Embryonic facial prominence (tissue), 1 donor: ENCODE data around the gene RABGAP1.

Experiments used
- DNase-seq: peaks from one replicate; pipeline ENCODE4 v3.0.0-alpha.2; 2016; ENCODE audit errors: extremely low spot score

The RABGAP1 gene

DNA sequence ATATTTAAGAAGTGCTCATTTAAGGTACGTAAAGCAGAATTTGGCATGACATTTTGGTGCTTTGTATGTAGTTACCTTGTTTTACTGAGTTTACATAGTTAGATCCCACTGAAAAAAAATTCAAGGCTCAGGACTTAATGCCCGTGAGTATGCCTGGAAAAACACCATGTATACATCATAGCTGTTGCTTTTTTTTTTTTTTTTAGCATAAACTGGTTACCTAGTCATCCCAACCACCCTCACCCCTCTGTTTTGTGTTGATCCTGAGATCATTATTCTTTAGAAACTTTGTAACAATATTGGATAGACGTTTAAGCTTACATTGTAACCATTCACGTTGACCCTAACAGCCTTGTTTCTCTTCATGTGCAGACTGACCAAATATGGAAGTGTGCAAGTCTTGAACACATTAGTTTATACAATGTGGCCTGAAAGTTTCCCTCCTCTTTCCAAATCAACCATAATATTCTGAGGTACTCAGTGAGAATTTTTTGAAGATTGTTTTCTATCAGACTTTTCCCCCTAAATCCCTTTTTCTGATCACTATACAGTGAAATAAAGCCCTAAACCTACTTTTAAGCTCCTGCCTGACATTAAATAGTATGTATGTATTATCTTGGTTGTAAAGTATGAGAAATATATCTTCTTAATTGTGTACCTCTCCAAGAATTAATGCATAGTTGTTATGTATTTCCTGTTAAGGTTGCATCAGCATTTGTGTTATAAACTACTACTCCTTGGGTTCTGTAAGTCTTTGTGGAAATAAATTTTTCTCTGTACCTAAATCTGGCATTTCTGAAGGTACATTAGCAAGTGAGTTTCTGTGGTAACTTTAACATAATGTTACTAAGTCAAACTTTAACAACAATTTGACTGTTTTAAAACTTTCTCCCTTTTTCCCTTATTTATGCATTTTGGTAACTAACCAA, 4.4 kb downstream of the RABGAP1 start:
- no peak for DNase-seq

DNA sequence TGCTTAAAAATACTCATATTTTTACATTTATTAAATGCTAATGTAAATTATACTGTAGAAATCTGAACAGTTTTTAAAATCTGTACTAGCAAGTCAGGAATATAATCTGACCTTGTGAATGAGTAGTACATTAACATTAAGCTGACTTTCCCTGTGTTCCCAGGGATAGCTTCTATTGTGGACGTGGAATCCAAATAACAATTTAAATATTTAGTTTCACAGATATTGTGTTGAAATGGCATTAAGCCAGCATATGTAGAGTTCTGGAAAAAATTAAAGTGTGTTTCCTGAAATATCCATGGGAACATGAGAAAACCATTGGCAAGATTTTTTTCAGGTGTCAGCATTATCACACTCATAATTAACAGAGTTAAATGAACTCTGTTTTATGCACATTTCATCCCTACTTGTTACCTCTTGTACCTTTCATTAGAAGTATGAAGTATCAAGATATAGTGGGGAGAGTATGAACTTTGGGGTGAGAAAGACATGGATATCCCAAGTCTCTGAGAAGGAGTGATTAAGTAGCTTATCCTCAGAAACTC, 5.7 kb downstream of the RABGAP1 start:
- DNase-seq: no peak

DNA sequence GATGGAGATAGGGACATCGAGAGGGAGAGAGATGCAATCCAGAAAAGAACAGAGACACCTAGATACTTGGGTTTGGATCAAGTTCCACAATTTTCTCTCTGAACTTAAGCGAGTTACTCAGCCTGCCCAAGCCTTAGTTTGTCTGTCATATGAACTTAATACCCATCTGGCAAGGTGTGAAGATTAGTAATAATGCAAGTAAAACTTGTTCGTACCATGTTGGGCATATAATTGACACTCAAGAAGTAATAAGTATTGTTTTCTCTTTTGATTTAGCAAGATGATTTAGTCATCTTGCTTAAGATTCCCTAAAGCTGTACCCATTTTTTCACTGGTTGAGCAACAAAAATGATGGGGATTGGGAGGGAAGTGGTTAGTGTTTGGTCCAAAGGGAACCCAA, 7.5 kb downstream of the RABGAP1 start:
- DNase-seq: no peak

DNA sequence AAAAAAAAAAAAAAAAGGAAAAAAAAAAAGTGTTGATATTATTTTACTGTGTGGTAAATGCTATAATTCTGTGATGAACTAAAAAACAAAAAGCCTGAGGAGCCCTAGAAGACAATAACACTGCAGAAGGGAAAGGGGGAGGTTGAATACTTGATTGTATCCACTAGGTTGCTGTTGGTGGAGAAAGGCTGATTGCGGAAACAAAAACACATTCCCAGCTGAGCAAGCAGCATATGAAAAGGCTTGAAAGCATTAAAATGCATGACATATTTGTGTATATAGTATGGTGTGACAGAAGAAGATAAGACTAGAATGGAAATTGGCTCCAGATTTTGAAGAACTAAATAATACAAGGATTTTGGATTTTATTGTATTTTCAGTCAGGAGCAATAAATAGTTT, 8.9 kb downstream of the RABGAP1 start:
- no peak for DNase-seq

DNA sequence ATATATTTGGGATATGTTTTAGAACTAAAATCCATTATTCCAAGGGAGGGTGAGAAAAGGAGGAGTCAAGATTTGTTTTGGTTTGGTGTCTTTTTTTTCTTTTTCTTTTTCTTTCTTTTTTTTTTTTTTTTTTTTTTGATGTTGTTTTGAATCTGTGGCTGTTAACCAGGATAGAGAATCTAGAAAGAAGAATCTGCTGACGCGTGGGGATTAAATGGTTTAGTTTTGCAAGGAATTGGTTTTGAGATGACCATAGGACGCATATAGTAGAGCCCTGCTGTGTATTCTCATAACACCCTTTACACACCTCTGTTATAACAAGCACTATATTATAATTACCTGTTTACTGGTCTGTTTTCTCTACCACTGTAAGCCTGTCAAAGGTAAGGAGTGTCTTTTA, 9.4 kb downstream of the RABGAP1 start:
- DNase-seq: no peak

DNA sequence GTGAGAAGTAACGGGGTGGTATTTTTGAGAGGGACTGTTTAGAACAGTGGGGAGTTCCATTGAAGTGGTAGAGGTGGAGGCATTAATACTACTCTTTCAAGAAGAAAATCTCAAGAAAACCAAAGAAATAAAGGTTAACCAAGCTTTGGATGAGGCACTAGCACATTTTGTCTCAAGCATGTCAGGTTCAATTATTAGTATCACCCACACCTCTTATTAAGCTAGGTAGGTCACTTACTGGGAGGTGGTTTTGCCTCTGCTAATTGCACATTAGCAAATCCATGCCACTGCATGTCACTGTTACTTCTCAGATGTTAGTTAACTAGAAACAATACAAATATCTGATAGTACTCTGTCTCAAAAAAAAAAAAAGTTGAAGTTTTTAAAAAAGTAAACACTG, 10.2 kb downstream of the RABGAP1 start:
- no peak for DNase-seq

DNA sequence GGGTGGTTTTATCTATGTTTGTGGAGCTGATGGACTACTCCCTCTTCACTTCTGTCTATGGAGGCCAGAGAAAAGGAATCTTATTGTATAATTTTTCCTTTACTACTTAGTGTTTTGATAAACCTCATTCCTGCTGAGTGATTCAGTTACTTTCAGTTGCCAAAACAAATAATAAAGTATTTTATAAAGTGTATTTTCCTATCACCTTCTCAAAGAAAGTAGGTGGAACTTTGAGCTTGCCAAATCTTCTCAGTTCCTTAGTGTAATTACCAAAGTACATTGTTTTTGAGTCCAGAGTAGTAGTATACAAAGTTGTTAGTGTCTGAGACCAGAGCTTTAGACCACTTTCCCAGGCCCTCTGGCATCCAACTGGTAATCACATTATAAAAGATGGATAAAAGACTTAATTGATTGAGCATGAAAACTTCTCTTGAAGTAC, 13.5 kb downstream of the RABGAP1 start:
- DNase-seq: no peak

DNA sequence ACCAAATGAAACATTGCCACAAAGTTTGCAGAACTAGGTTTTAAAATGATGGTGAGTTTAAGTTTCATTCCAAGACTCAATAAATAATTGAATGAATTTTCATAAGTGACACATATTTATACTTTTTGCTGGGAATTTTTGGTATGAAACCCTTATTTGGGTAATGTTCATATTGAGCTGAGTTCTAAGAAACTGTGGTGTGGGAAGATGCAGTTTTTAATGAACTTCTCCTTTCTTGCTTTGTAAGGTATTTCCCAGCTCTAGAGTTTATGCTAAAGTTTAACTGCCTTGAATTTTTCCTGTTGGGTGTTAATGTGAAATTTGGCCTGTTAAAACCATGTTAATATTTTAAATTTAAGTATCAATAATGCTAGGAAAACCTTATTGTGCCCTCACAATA, 15.1 kb downstream of the RABGAP1 start:
- DNase-seq: no peak

DNA sequence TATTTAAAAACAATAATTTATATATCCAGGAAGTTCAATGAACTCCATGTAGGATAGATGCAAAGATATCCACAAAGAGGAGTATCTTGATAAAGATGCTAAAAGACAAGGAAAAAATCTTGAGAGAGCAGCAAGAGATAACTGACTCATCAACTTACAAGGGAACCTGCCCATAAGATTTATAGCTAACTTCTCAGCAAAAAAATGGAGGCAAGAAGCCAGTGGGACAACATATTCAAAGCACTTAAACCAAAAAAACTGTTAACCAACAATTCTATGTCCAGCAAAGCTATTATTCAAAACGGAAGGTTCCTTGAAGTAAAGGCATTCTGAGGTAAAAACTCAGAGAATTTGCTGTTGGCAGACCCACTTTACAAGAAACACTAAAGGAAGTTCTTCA, 20.3 kb downstream of the RABGAP1 start:
- DNase-seq: no peak

DNA sequence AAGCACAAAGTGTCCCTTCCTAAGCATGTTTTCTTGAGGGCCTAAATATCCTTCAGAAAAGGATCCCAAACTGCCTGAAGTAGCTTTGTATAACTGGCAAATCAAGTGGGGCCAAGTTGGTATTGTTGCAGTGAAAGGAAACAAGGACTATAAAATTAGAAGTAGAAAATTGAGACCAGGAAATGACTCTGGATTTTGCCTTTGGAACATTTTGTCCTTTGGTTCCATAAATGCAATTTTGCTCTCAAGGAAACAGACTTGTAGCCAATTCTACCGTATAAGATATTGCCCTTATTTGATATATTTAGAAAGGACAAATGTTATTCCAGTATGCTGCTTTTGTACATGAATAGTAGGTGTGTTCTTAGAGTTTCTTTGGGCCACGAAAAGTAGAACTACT, 34.4 kb downstream of the RABGAP1 start:
- no peak for DNase-seq

DNA sequence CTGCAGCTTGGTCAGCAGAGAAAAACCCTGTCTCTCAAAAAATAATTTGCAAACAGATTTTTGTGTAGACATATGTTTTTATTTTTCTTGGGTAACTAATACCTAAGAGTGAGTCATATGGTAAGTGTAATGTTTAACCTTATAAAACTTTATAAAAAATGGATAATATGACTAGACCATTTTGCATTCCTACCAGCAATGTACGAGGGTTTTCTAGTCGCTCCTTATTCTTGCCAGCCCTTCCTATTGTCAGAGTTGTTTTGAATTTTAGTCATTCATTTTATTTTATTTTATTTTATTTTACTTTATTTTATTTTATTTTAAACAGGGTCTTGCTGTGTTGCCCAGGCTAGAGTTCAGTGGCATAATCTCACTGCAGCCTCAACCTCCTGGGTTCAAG, 37.8 kb downstream of the RABGAP1 start:
- DNase-seq: peak; percentile 74

DNA sequence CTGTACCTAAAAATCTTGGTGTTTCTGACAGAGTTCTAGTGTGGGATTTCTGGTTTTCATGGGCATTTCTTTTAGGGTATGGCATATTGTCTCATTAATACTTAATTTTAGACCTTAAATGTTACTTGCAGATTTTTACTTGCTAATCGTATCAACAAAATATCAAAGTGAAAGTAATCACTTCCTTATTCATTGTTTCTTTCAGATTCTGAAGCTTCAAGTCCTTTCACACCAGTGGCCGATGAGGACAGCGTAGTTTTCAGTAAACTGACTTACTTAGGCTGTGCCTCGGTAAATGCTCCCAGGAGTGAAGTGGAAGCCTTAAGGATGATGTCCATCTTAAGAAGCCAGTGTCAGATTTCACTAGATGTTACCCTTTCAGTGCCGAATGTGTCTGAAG, 45.2 kb downstream of the RABGAP1 start:
- DNase-seq: no peak

DNA sequence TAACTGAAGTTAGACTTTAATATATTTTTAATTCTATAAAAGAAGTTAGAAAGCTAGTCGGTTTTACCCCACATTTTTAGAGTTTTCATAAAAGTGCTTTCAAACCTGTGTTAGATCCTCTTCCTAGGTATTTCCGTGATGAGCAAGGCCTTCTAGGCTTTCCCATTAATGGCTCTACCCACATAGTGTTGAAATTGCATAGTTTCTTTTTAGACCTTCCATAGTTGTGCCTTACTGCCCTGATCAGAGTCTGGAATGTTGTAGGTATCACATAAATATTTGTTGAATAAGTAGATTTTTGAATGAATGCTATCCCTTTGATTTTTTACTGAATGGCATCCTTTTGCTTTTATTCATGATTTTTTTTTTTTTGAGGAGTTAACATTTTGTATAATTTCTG, 47.3 kb downstream of the RABGAP1 start:
- DNase-seq: no peak

DNA sequence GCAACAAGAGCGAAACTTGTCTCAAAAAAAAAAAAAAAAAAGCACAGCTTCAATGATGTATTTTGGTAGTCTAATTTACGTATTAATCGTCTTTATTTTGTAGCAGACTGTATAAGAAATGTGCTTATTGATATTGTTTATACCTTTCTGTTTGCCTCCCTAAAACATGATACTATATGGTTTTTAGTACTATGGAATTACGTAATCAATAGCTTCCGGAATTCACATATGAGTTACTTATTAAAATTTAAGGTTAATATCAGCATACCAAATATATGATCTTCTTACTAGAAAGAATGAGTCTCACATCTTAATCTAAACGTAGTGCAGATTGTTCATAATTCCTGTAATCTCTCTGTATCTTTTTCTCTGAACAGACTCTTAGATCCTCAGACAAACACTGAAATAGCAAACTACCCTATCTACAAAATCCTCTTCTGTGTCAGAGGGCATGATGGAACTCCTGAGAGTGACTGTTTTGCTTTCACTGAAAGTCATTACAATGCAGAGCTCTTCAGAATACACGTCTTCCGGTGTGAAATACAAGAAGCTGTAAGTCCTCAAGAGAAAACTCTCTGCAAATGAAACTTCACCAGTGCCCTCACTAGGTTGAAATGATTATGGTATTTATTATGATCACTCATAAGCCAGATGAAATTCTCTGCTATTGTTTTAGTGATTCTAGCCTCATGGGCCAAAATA, 48.3 kb downstream of the RABGAP1 start:
- DNase-seq: no peak

DNA sequence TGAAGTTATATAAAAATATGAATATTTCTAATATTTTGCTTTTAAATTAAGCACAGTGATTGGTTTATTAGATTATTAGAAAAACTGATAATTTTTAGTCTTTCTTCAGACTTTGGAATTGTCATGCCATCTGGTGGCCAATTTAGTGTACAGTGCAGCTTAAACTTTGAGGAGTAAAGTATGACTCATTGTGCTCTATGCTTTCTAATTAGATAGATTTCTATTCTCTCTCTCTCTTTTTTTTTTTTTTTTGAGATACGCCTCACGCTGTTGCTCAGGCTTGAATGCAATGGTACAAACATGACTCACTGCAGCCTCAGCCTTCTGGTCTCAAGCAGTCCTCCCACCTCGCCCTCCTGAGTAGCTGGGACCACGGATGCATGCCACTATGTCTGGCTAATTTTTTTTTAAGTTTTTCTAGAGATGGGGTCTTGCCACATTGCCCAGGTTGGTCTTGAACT, 50.6 kb downstream of the RABGAP1 start:
- no peak for DNase-seq

DNA sequence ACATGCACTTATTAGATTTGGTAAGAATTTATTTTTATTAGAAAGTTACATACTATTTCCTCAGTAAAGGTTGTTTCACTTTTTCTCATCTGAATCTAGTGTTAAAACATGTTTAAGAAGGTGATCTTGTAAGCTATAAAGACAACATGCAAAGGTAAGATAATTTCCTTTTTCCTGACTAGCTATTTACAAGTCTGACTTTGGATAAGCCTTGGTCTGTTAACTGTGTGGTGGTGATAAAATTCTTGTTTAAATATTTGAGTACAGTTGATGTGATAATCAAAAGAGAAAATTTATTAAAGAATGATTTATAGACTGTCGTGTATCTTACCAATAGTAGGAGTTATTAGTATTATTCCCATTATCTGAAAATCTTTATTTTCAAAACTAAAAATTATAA, 55.8 kb downstream of the RABGAP1 start:
- no peak for DNase-seq

DNA sequence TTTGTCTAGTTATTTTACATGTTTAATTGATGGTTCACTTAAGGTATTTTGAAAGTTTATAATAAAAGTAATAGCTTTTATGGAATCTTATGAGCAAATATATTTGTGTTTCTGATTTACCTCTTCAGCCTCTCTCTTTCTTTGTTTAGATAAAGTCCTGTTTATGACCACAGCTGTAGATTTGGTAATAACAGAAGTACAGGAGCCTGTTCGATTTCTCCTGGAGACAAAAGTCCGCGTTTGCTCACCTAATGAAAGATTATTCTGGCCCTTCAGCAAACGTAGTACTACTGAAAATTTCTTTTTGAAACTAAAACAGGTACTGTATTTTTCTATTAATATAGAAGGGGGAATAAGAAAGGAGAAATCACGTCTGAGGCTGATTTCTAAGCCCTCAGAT, 57.6 kb downstream of the RABGAP1 start:
- DNase-seq: no peak

DNA sequence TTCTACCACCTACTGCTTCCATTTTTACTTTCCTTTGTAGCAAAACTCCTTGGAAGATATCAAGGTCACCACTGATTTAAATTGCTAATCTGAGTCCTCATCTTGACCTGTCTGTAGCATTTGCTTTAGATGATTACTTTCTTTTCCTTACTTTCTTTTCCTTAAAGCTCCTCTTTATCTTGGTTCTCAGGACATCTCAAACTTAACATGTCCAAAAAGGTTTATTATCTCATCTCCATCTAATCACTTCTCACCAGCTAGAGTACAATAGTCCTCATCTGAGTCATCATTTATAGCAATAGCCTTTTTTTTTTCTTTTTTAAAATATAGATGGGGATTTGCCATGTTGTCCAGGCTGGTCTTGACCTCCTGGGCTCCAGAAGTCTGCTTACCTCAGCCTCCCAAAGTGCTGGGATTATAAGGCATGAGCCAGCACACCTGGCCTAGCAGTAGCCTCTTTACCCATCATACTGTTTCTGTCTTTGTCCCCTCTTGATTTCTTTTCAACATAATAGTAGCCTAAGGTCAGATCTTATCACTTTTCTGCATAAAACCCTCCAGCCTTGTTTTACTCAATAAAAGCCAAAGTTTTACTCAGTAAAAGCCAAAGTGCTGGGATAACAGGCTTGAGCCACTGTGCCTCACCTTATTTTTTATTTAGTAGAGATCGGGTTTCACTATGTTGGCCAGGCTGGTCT, 59.7 kb downstream of the RABGAP1 start:
- no peak for DNase-seq

DNA sequence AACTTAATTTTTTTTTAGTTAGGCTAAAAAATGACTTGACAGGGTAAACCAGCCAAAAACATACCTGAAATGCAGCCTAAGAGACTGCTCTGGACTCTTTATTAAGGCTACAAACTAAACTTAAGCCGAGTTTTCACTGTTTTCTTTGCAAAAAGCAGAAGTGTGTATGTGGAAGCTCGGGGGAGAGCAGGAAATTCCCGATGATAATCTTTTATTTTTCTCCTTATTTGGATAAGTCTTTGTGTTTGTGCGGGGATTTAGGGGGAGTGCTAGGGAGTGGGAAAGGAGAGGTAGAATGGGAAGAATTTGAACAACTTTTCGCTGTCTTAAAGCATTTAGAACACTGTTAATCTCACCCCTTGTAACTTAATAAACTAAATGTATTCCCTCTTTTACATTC, 61.9 kb downstream of the RABGAP1 start:
- DNase-seq: no peak

DNA sequence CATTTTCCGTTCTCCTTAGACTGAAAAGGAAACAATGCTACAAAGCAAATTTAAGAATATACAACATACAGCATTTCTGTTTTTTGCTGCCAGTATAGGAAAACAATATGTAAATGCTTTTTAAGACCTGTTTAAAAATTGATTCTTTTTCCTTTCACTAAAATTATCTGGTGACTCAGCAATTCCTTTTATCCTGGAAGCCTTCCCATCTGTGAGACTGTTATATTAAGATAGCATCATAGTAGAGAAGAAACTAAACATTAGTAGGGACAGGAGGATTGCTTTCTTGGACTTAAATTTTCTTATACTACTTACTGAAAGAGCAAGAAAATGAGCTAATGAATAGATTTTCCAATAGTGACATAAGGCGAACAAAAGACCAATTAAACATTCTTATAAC, 62.6 kb downstream of the RABGAP1 start:
- DNase-seq: no peak

DNA sequence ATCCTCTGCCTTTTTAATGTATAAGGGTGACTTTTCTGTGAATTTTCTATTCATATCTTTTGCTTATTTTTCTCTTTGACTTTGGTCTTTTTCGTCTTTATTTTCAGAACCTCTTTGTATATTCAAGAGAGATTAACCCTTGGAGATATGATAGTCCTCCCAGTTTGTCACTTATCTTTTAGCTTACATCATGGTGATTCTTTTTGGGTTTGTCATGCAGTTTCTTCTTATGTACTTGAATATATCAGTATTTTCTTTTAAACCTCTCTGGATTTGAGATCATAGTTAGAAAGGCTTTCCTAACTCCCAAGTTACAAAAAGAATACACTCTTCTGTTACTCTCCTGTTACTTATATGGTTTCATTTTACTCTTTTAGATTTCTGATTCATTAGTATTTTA, 65.1 kb downstream of the RABGAP1 start:
- no peak for DNase-seq

DNA sequence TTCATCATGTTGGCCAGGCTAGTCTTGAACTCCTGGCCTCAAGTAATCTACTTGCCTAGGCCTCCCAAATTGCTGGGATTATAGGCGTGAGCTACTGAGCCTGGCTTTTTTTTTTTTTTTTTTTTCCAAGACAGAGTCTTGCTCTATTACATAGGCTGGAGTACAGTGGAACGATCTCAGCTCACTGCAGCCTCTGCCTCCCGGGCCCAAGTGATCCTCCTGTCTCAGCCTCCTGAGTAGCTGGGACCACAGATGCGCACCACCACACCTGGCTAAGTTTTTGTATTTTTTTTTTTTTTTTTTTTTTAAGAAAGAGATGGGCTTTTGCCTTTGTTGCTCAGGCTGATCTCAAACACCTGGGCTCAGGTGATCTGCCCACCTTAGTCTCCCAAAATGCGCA, 66.4 kb downstream of the RABGAP1 start:
- no peak for DNase-seq
